RCC 7860 (cell line): Measurements from ENCODE around the gene FBN1.

Experiments
- DNase-seq: peaks from one replicate; pipeline ENCODE4 v3.0.0-alpha.2; 2015; ENCODE audit warnings: low spot score
- FAIRE-seq: peaks from 2 replicates; lab custom pipeline; 2012; peaks lifted over from hg19 to GRCh38; lab: Jason Lieb, UNC

FBN1 gene

DNA sequence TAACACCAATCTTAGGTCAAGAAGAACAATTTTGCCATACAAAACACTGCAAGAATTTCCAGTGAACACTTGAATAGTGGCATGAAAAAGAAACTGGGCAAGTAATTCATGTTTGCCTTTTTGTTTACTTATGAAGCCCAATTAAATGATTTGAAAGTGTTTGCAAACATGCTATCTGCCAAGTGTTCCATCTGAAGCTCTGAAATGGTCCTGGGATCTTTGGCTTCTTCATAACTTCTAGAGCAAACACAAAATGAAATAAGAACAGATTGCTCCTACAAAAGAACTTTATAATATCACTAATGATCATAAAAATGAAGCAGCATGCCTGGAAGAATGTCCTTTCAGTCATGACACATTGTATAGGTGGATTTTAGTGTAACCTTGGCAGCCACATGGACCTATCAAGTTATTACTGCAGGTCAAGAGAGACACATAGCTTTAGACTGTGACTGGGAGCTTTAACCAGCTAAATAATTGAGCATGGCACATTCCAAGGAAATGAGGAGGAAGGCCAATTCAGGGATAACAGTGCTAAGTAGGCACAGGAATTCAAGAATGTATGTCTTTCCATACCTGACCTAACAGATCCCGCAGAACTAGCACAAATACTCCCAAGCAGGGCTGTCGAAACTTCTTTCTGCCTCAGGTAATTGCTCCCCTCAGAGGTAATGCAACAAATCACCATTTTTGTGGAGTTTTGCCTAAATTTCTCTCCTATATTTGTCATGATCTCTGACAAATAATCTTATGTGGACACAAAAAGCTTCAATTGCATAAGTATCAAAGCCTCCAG is 169.7 kb downstream of the FBN1 start:
- FAIRE-seq (no peak), DNase-seq (no peak)

GRCh38 chr15:48473667-48474066 is 171.8 kb downstream of the FBN1 start:
- DNase-seq, result no peak
- FAIRE-seq, result no peak

DNA sequence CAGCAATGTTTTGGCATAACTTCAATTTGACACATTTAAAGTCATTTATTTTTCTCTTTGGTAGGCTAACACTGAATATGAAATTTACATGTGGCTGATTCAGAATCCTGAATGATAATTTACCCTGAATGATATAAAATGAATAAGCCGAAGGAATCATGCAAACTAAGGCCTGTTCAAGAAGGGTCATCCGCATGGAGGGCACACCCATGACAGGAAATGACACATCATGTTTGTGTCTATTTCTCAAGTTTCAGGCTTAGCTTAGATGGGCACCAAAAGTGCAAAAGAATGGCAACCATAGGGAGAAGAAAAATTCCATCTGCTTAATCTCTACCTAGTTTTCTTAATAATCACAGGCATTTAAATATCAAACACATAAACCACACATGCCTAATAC is 172.8 kb downstream of the FBN1 start:
- DNase-seq (no peak), FAIRE-seq (no peak)

DNA sequence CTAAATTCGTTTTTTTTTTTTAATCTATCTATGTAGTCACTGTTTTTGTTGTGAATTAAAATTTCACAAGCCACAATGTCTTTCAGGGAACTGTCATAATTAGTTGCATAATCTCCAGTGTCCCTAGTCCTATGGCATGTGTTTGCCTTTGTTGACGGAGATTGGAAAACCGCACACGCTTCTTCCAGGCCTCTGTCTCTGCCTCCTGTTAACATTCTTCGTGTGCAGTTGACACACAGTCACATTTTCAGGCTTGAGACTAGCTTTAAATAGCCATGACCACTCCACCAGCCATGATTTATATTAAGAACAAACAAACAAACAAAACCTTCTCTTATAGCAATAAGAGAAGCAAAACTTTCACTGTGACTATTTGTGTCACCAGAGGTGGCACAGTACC is 174.4 kb downstream of the FBN1 start:
- no peak for FAIRE-seq
- DNase-seq, result no peak

DNA sequence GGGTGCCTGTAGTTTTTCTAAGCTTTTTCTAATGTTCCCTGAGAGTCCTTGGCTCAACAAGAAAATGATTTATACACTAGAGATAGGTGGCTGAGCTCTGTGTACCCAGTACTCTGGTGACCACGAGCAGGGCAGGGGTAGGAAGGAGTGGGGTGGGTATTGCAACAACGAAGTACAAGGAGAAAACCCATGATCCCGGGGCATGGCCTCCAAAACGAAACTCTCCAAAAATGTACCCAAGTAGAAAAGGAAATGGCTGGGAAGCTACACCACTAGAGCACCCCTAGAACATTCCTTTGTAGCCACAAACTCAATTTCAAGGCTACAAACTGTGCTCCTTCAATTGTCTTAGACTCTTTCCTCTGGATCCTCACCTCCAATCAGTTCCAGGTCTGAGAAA is 175.4 kb downstream of the FBN1 start:
- DNase-seq, result no peak
- FAIRE-seq, result no peak

- DNase-seq, result no peak
- FAIRE-seq, result no peak
Measured at GRCh38 chr15:48469681-48470080, 175.8 kb downstream of the FBN1 start.

- no peak for DNase-seq
- FAIRE-seq, result no peak
Measured at GRCh38 chr15:48469271-48469670, 176.2 kb downstream of the FBN1 start.

DNA sequence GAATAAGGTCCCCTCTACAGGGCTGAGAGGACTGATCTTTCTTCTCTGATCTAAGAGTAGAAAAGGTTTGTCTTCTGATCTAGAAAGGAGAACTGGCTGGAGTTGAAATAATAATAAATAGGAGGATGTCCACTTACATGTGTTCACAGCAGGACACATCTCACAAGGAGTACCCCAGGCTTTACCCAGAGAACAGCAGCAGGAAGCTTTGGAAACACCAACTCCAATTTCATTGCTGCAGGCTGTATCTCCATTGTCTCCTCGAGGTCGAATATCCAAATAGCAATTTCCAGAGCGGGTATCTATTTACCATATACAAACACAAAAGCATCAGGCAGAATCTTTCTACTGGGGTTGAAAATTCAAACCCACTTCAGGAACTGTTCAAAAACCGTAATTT is 177.7 kb downstream of the FBN1 start:
- FAIRE-seq (no peak), DNase-seq (no peak)

GRCh38 chr15:48466820-48467219 is 178.7 kb downstream of the FBN1 start:
- DNase-seq (no peak), FAIRE-seq (no peak)

DNA sequence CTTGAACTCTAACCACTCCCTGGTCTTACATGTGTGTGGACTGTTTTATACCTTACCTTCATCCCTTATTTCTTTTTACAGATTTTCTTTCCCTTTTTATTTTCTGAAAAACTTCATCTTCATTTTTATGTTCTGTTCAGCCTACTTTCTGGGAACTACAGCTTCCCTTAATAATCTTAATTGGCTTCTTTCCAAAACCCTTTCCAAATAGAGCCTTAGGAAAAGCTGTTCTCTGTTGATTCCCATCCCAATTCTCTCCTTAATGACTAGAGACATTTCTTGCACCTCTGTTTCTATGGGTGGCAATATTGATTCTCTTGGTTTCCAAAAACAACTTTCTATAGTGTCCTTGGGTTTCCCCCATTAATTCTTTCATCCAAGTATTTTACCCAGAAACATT is 179.4 kb downstream of the FBN1 start:
- DNase-seq (no peak), FAIRE-seq (no peak)

DNA sequence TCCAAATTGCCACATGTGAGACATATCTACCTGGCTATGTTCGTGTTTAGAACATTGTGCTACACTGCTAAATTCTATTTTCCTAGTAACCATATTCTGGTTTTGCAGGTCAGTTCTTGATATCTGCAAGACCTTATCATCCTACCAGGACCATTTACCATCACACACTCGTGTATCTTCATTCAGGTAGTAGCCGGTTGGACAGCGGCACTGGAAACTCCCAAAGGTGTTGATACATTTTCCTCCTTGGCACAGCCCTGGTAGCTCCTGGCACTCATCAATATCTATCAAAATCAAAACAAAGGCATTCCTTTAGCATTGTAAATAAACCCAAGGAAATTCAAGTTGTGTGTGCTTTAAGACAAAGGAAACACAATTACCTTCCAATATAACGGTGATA is 180.1 kb downstream of the FBN1 start:
- DNase-seq (no peak), FAIRE-seq (no peak)

GRCh38 chr15:48463366-48463880 is 182.1 kb downstream of the FBN1 start:
- no peak for FAIRE-seq
- DNase-seq, result no peak

- FAIRE-seq, result no peak
Measured at GRCh38 chr15:48462688-48463087, 182.8 kb downstream of the FBN1 start.

DNA sequence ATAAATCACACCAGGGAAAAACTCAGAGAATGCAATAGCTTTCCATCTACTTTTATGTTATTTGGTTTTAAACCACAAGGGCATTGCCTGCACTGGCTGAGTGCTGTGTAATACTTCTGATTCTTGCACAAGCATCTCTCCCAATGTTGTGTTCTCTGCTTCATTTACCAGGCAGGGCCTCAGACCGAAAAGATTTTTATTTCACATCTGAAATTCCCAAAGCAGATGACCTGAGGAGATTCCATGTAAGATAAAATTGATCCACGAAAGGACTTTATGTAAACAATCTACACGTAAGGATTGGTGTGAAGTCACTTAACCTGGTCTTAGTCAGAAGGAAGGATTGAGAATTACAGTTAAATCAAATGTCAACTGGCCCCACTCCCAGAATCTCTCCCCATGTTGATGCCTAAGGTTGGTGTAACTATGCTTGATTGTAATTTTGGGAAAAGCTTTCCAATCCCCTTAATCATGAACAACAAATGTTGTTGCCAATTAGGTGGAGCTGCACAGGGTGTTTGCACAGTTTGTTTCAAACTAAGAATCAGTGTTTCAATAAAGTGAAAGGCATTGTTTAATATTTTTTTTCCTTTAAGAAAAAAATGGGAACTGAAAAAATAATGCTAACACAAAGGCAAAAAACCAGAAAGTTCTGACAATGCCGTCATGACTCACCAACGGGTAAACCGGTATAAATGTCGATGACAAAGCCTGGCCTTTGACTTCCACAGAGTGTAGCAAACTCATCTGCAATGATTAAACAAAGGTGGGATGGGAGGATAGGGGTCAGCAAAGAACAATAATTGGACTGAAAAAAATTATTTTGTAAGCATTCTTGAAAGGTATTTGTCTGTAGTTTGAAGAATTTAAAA is 185.7 kb downstream of the FBN1 start:
- DNase-seq (no peak), FAIRE-seq (no peak)

More at GRCh38 chr15:48462688-48463087, 182.8 kb downstream of the FBN1 start:
- DNase-seq, result no peak

- FAIRE-seq (no peak), DNase-seq (no peak)
Measured at GRCh38 chr15:48458876-48459275, 186.6 kb downstream of the FBN1 start.

GRCh38 chr15:48456134-48456533 is 189.4 kb downstream of the FBN1 start:
- FAIRE-seq, result no peak

DNA sequence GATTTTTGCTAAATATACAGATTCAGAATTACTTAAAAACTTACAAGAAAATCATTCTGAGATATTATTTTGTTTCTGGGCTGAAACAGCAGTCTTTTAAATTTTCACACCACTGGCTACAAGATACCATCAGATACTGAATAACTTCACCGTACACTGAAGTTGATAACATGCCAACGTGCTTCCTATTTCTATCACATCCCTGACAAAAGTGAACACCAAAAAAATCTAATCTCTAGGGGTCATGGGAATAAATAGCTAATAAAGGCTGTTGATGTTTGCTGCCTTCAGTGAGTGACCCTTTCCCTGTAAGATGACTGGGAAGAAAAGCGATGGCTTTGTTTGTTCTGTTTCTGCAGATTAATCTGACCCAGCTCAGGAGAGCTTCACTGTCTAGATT is 193.8 kb downstream of the FBN1 start:
- DNase-seq (no peak), FAIRE-seq (no peak)

More at GRCh38 chr15:48456134-48456533, 189.4 kb downstream of the FBN1 start:
- DNase-seq, result no peak

DNA sequence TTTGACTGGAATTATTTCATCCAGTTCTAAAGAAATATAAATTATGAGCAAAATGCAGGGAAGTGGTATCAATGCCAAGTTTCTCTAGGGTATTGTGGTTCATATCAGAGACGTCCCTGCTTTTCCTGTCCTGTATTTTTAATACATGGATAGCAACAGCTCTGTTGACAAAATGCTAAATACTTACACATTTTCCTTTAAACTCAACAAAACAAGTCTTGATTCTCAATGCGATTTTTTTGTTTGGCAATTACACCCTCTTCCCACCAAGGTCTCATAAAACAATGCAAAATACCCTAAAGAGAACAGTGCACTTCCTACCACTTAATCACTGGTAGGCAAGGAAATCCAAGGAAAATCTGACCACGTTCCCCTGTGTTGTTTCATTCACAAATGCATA is 194.3 kb downstream of the FBN1 start:
- FAIRE-seq, result no peak
- DNase-seq, result no peak

DNA sequence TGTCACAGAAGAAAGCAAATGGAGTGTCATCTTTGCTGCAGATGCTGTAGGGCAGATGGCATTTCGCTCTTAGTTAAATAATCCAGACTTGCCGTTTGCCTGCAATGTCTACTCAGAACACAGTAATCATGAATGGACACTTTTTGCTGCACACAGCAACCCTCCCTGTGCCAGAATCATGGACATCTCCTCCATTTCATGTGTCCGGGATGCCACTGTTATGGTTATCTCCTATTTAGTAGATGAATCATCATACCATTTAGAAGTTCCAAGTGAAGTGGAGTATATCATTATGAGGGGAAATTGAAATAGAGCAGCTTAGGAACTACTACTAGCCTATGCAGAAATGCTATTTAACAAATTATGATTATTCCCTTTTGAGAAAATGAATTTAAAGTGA is 195.8 kb downstream of the FBN1 start:
- FAIRE-seq (no peak), DNase-seq (no peak)

GRCh38 chr15:48447657-48448056 is 197.9 kb downstream of the FBN1 start:
- FAIRE-seq (peak; percentile 44), DNase-seq (no peak)

GRCh38 chr15:48447058-48447457 is 198.5 kb downstream of the FBN1 start:
- no peak for FAIRE-seq

DNA sequence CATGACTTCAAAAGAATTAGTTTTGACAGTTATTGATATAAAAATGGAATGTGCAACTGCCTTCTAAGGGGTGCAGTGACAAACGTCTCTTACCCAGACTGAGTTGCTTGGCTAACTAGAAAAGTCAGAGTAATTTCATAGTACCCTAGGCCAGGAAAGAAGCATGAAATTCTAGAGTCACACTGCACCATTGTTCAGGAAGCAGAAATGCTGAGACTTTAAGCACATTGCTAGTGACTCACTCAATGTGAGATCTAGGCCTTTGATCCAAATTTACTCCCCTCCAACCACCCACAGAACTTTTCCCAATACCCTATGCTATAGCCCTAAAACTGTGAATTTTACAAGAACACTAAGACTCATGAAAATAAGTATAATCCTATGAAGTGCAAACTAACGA is 203.5 kb downstream of the FBN1 start:
- FAIRE-seq, result no peak
- DNase-seq, result no peak

More at GRCh38 chr15:48447058-48447457, 198.5 kb downstream of the FBN1 start:
- no peak for DNase-seq
